ENCODE results near the gene PRSS50. TPM values are rescaled to one million over a fixed set of nuclear protein-coding genes. Genes with fewer than 3 reads are reported as not detected.
"Not testable (repeated sequence)": the region's sequence is repeated elsewhere in the genome, so short reads cannot be mapped to it uniquely, and the experiment has no call there.

The PRSS50 gene
- total RNA-seq, 4 donors from 2014 or later, result 0.31 to 0.54 TPM; not detected in 2

- Histone ChIP-seq H3K4me1 (no peaks in the 10 kb centered on the region), H3K27me3 (no peaks in the 10 kb centered on the region), H3K36me3 (no peaks in the 10 kb centered on the region), H3K9me3 (no peaks in the 10 kb centered on the region), H3K27ac (no peak overlapping the region), H3K4me3 (no peak overlapping the region)
- WGBS, 2 donors (ENCODE audit: low coverage in 1 of 2), result no CpG with 5 or more reads among the region's 6 CpGs
- no peak for ATAC-seq
- no peak for TF ChIP-seq POLR2AphosphoS5 (IDR thresholded peaks at IDR 0.05)
- TF ChIP-seq EP300 (IDR thresholded peaks at IDR 0.05), result no peak
- no peak for TF ChIP-seq POLR2A (IDR thresholded peaks at IDR 0.05)
- no peak for TF ChIP-seq CTCF (IDR thresholded peaks at IDR 0.05)
Observed at GRCh38 chr3:46755646-46756045, 38.0 kb upstream of the PRSS50 start.

GRCh38 chr3:46753127-46753526 is 35.5 kb upstream of the PRSS50 start:
- H3K27me3 ChIP-seq, H3K27ac ChIP-seq, H3K4me3 ChIP-seq, H3K9me3 ChIP-seq, H3K36me3 ChIP-seq, ATAC-seq, H3K4me1 ChIP-seq: not testable (repeated sequence)
- WGBS, 2 donors (ENCODE audit: low coverage in 1 of 2), result 100% methylated on average over 2 of the region's 6 CpGs; no CpG with 5 or more reads in 1 of the 2 donors

GRCh38 chr3:46750555-46751038 is 32.9 kb upstream of the PRSS50 start:
- 91% methylated on average over 18 of the region's 41 CpGs; no CpG with 5 or more reads in 1 of the 2 donors for WGBS, 2 donors (ENCODE audit: low coverage in 1 of 2)
- Histone ChIP-seq H3K9me3 (no peaks in the 10 kb centered on the region), H3K4me1 (no peaks in the 10 kb centered on the region), H3K27ac (no peak overlapping the region), H3K4me3 (no peak overlapping the region), H3K36me3 (no peaks in the 10 kb centered on the region), H3K27me3 (no peaks in the 10 kb centered on the region)
- no peak for TF ChIP-seq CTCF (IDR thresholded peaks at IDR 0.05)
- TF ChIP-seq POLR2AphosphoS5 (IDR thresholded peaks at IDR 0.05), result no peak
- no peak for TF ChIP-seq POLR2A (IDR thresholded peaks at IDR 0.05)
- TF ChIP-seq EP300 (IDR thresholded peaks at IDR 0.05), result no peak
- ATAC-seq, result no peak

GRCh38 chr3:46749129-46749528 is 31.5 kb upstream of the PRSS50 start:
- ATAC-seq, result no peak
- H3K27ac ChIP-seq, result no peak overlapping the region
- no peaks in the 10 kb centered on the region for H3K27me3 ChIP-seq
- no peaks in the 10 kb centered on the region for H3K9me3 ChIP-seq
- no peaks in the 10 kb centered on the region for H3K4me1 ChIP-seq
- no peak overlapping the region for H3K4me3 ChIP-seq
- WGBS, 2 donors (ENCODE audit: low coverage in 1 of 2), result 80 to 90% methylated on average over 2 to 4 of the region's 4 CpGs
- TF ChIP-seq EP300 (IDR thresholded peaks at IDR 0.05), result no peak
- no peak for TF ChIP-seq POLR2A (IDR thresholded peaks at IDR 0.05)
- TF ChIP-seq CTCF (IDR thresholded peaks at IDR 0.05), result no peak
- TF ChIP-seq POLR2AphosphoS5 (IDR thresholded peaks at IDR 0.05), result no peak
- no peaks in the 10 kb centered on the region for H3K36me3 ChIP-seq

GRCh38 chr3:46748170-46748569 is 30.5 kb upstream of the PRSS50 start:
- Histone ChIP-seq H3K27ac (no peak overlapping the region), H3K36me3 (no peaks in the 10 kb centered on the region), H3K27me3 (no peaks in the 10 kb centered on the region), H3K4me3 (no peak overlapping the region), H3K9me3 (no peaks in the 10 kb centered on the region), H3K4me1 (no peaks in the 10 kb centered on the region)
- ATAC-seq, result no peak
- WGBS, 2 donors (ENCODE audit: low coverage in 1 of 2), result 71 to 100% methylated on average over 2 of the region's 2 CpGs
- TF ChIP-seq POLR2AphosphoS5 (IDR thresholded peaks at IDR 0.05) (no peak), CTCF (IDR thresholded peaks at IDR 0.05) (no peak), EP300 (IDR thresholded peaks at IDR 0.05) (no peak), POLR2A (IDR thresholded peaks at IDR 0.05) (no peak)

Measured in gastroesophageal sphincter (tissue), 4 donors.